Liver (tissue), 9 donors: Measurements from ENCODE around the gene SLC25A28. TPM values are rescaled to one million over a fixed set of nuclear protein-coding genes. Genes with fewer than 3 reads are reported as not detected.

Experiments
- DNase-seq: peaks from one replicate; pipeline ENCODE4 v3.0.0-alpha.2; 2017; ENCODE audit warnings: low spot score
- H3K27ac ChIP-seq, 2 donors: one replicate each; pipeline ENCODE4 v1.7.0; 2013; ENCODE audit warnings: inconsistent platforms in 2 of 2, low read length in 2 of 2, control low read depth in 1 of 2, low read depth in 1 of 2, mild to moderate bottlenecking in 1 of 2
- H3K27me3 ChIP-seq, 4 donors: one replicate each; pipeline versions ENCODE4 v1.6.1 to v1.7.0; 2013; ENCODE audit warnings: low read length in 3 of 4, inconsistent platforms in 1 of 4, mild to moderate bottlenecking in 1 of 4, moderate library complexity in 1 of 4; ENCODE audit not compliant: control insufficient read depth in 4 of 4, insufficient read depth in 4 of 4
- H3K36me3 ChIP-seq, 4 donors: one replicate each; pipeline versions ENCODE4 v1.6.1 to v1.7.0; 2013; ENCODE audit warnings: low read length in 3 of 4, mild to moderate bottlenecking in 3 of 4, low read depth in 1 of 4, moderate library complexity in 1 of 4; ENCODE audit not compliant: control insufficient read depth in 4 of 4, insufficient read depth in 3 of 4
- H3K4me1 ChIP-seq, 4 donors: one replicate each; pipeline versions ENCODE4 v1.6.1 to v1.7.0; 2013; ENCODE audit warnings: low read length in 3 of 4, mild to moderate bottlenecking in 3 of 4, moderate library complexity in 1 of 4; ENCODE audit not compliant: control insufficient read depth in 4 of 4, insufficient read depth in 4 of 4
- H3K4me3 ChIP-seq, 3 donors: one replicate each; pipeline versions ENCODE4 v1.6.1 to v1.7.0; 2013; ENCODE audit warnings: low read length in 3 of 3, control low read depth in 1 of 3, low read depth in 1 of 3, mild to moderate bottlenecking in 1 of 3
- H3K9ac ChIP-seq, 2 donors: one replicate each; pipeline ENCODE4 v1.7.0; 2013; ENCODE audit warnings: low read length in 2 of 2, mild to moderate bottlenecking in 2 of 2, moderate library complexity in 2 of 2, control low read depth in 1 of 2, low read depth in 1 of 2
- H3K9me3 ChIP-seq, 4 donors: one replicate each; pipeline versions ENCODE4 v1.6.1 to v1.7.0; 2013; ENCODE audit warnings: low read length in 3 of 4; ENCODE audit not compliant: control insufficient read depth in 4 of 4
- ATF3 ChIP-seq: IDR thresholded peaks from 2 replicates; pipeline ENCODE4 v1.6.1; 2016; ENCODE audit warnings: antibody characterized with exemption
- EGR1 ChIP-seq, 2 donors: IDR thresholded peaks; 2 replicates each; pipeline ENCODE4 v1.6.1; 2016 to 2018; ENCODE audit warnings: antibody characterized with exemption in 2 of 2, low read depth in 2 of 2
- FOXA1 ChIP-seq: IDR thresholded peaks from 2 replicates; pipeline ENCODE4 v1.6.1; 2016; ENCODE audit warnings: antibody characterized with exemption
- FOXA2 ChIP-seq: IDR thresholded peaks from 2 replicates; pipeline ENCODE4 v1.6.1; 2016; ENCODE audit warnings: antibody characterized with exemption
- GABPA ChIP-seq, 2 donors: IDR thresholded peaks in 1 of 2; conservative IDR thresholded peaks in 1 of 2; 2 replicates each; pipeline ENCODE4 v1.6.1; 2016; ENCODE audit warnings: antibody characterized with exemption in 2 of 2, mild to moderate bottlenecking in 1 of 2, moderate library complexity in 1 of 2
- HNF4A ChIP-seq, 2 donors: conservative IDR thresholded peaks; 2 replicates each; pipeline ENCODE4 v1.6.1; 2016; ENCODE audit warnings: antibody characterized with exemption in 2 of 2, mild to moderate bottlenecking in 2 of 2
- HNF4G ChIP-seq: IDR thresholded peaks from 2 replicates; pipeline ENCODE4 v1.6.1; 2016; ENCODE audit warnings: antibody characterized with exemption
- JUND ChIP-seq, 2 donors: IDR thresholded peaks; 2 replicates each; pipeline ENCODE4 v1.6.1; 2016; ENCODE audit warnings: antibody characterized with exemption in 2 of 2
- RAD21 ChIP-seq, 2 donors: IDR thresholded peaks; 2 replicates each; pipeline ENCODE4 v1.6.1; 2016; ENCODE audit warnings: antibody characterized with exemption in 2 of 2, mild to moderate bottlenecking in 2 of 2
- RXRA ChIP-seq, 2 donors: IDR thresholded peaks; 2 replicates each; pipeline ENCODE4 v1.6.1; 2017 to 2018; ENCODE audit warnings: antibody characterized with exemption in 2 of 2, mild to moderate bottlenecking in 1 of 2
- SP1 ChIP-seq: IDR thresholded peaks from 2 replicates; pipeline ENCODE4 v1.6.1; 2018; ENCODE audit warnings: antibody characterized with exemption, mild to moderate bottlenecking
- TAF1 ChIP-seq: conservative IDR thresholded peaks from 2 replicates; pipeline ENCODE4 v1.6.1; 2016; ENCODE audit warnings: antibody characterized with exemption, mild to moderate bottlenecking
- YY1 ChIP-seq: IDR thresholded peaks from 2 replicates; pipeline ENCODE4 v1.6.1; 2016; ENCODE audit warnings: antibody characterized with exemption, mild to moderate bottlenecking
- WGBS: extraction: QIAGEN DNeasy Blood & Tissue Kit; methylation state at CpG from one replicate; pipeline ENCODE4 v1.1.7; 2013; 5-methylcytosine and 5-hydroxymethylcytosine counted together
- polyA plus RNA-seq, 2 donors: library from polyadenylated mRNA; stranded (reverse) in 1 of 2; unstranded in 1 of 2; fragments of 200-250 nt in 1 of 2; fragments of >200 nt in 1 of 2; fragmentation: Nextera tagmentation in 1 of 2; extraction: Ambion mirVana in 1 of 2; gene quantifications; one replicate each; pipeline versions ENCODE4 v1.2.1 to v1.2.3, GENCODE V29; 2013 to 2015
- total RNA-seq, 2 donors: library from RNA; depleted of rRNA; stranded (reverse); fragments of >200 nt; gene quantifications; one replicate each; pipeline ENCODE4 v1.2.3, GENCODE V29; 2014
- TF ChIP-seq, protein P1 (sequence below): IDR thresholded peaks from 2 replicates; pipeline ENCODE4 v1.6.1; 2016; ENCODE audit warnings: antibody characterized with exemption
- TF ChIP-seq, protein P2 (sequence below): fragments of 150-350 bp; IDR thresholded peaks from 2 replicates; pipeline ENCODE4 v1.5.1; 2017; ENCODE audit warnings: improper control_type of control experiment, low read depth, low read length; ENCODE audit not compliant: missing input control
- TF ChIP-seq, protein P3 (sequence below): IDR thresholded peaks from 2 replicates; pipeline ENCODE4 v1.6.1; 2016; ENCODE audit warnings: antibody characterized with exemption
- TF ChIP-seq, protein P4 (sequence below): IDR thresholded peaks from 2 replicates; pipeline ENCODE4 v1.6.1; 2016; ENCODE audit warnings: antibody characterized with exemption, mild to moderate bottlenecking
- donor health status: healthy.
- donor health status: healthy.
- donor health status: healthy.
- donor health status: healthy.
- donor health status: healthy.

The SLC25A28 gene
- total and polyA plus RNA-seq, 4 donors = 11.8 to 28.6 (median 16.8) TPM

GRCh38 chr10:99569253-99569939 is 50.8 kb downstream of the SLC25A28 start (continued):
- no peak for TF ChIP-seq RAD21 (IDR thresholded peaks at IDR 0.05)
- no peak for TF ChIP-seq ATF3
- TF ChIP-seq HNF4A (conservative IDR thresholded peaks at IDR 0.05) = no peak
- no peak for TF ChIP-seq FOXA2
- no peak for TF ChIP-seq FOXA1
- TF ChIP-seq, protein P1, sequence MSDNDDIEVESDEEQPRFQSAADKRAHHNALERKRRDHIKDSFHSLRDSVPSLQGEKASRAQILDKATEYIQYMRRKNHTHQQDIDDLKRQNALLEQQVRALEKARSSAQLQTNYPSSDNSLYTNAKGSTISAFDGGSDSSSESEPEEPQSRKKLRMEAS = no peak
- no peak for TF ChIP-seq HNF4G

DNA sequence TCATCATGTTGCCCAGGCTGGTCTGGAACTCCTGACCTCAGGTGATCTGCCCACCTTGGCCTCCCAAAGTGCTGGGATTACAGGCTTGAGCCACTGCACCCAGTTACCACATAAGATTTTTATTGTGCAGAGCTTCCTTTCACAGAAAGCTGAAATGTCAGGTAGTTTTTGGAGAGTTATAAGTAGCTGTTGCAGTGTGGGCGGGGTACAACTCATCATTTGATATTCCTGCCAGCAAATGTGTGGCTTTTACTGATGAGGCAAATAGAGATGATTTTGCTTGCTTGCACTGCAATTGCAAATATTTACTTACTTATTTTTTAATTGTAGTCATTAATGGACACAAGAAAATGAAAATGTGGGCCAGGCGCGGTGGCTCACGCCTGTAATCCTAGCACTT is 55.1 kb downstream of the SLC25A28 start:
- no peak for DNase-seq
- Histone ChIP-seq H3K36me3 (no peaks in the 10 kb centered on the region), H3K9ac (no peak overlapping the region), H3K27me3 (no peaks in the 10 kb centered on the region), H3K4me3 (no peak overlapping the region), H3K4me1 (no peaks in the 10 kb centered on the region), H3K27ac (no peak overlapping the region), H3K9me3 (no peaks in the 10 kb centered on the region)
- WGBS = 93% methylated on average over 4 of the region's 4 CpGs
- TF ChIP-seq RXRA (IDR thresholded peaks at IDR 0.05) (no peak), HNF4G (no peak), JUND (IDR thresholded peaks at IDR 0.05) (no peak), TAF1 (no peak)

DNA sequence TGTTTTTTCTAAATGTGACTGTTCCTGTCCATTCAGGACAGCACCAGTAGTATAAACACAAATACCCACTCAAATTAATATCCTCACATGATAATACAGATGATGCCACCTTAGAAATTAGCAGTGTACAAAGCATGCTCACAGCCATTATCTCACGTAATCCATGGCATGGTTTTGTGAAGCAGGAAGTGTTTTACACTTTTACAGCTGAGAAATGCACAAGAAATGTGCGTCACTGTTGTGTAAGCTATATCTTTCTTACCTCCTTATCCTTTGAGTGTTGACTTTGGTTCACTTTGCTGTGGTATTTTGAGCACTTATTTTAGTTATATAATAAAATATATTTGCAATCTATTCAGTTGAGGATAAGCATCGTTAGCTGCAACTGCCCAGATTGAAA is 55.9 kb downstream of the SLC25A28 start:
- Histone ChIP-seq H3K9me3 (no peaks in the 10 kb centered on the region), H3K36me3 (no peaks in the 10 kb centered on the region), H3K27me3 (no peaks in the 10 kb centered on the region), H3K4me1 (no peaks in the 10 kb centered on the region), H3K27ac (no peak overlapping the region), H3K4me3 (no peak overlapping the region), H3K9ac (no peak overlapping the region)
- TF ChIP-seq YY1 (no peak), SP1 (no peak), HNF4A (conservative IDR thresholded peaks at IDR 0.05) (no peak), FOXA2 (no peak), ATF3 (no peak), FOXA1 (no peak), GABPA (IDR thresholded peaks at IDR 0.05 in 1 of 2, conservative IDR thresholded peaks at IDR 0.05 in 1 of 2) (no peak), HNF4G (no peak), RXRA (IDR thresholded peaks at IDR 0.05) (no peak), EGR1 (IDR thresholded peaks at IDR 0.05; ENCODE audit: low read depth in 2 of 2) (no peak), RAD21 (IDR thresholded peaks at IDR 0.05) (no peak)
- TF ChIP-seq, protein P2, sequence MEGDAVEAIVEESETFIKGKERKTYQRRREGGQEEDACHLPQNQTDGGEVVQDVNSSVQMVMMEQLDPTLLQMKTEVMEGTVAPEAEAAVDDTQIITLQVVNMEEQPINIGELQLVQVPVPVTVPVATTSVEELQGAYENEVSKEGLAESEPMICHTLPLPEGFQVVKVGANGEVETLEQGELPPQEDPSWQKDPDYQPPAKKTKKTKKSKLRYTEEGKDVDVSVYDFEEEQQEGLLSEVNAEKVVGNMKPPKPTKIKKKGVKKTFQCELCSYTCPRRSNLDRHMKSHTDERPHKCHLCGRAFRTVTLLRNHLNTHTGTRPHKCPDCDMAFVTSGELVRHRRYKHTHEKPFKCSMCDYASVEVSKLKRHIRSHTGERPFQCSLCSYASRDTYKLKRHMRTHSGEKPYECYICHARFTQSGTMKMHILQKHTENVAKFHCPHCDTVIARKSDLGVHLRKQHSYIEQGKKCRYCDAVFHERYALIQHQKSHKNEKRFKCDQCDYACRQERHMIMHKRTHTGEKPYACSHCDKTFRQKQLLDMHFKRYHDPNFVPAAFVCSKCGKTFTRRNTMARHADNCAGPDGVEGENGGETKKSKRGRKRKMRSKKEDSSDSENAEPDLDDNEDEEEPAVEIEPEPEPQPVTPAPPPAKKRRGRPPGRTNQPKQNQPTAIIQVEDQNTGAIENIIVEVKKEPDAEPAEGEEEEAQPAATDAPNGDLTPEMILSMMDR = no peak
- TF ChIP-seq, protein P3, sequence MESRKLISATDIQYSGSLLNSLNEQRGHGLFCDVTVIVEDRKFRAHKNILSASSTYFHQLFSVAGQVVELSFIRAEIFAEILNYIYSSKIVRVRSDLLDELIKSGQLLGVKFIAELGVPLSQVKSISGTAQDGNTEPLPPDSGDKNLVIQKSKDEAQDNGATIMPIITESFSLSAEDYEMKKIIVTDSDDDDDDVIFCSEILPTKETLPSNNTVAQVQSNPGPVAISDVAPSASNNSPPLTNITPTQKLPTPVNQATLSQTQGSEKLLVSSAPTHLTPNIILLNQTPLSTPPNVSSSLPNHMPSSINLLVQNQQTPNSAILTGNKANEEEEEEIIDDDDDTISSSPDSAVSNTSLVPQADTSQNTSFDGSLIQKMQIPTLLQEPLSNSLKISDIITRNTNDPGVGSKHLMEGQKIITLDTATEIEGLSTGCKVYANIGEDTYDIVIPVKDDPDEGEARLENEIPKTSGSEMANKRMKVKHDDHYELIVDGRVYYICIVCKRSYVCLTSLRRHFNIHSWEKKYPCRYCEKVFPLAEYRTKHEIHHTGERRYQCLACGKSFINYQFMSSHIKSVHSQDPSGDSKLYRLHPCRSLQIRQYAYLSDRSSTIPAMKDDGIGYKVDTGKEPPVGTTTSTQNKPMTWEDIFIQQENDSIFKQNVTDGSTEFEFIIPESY = no peak
- TF ChIP-seq, protein P1 = no peak
- TF ChIP-seq, protein P4, sequence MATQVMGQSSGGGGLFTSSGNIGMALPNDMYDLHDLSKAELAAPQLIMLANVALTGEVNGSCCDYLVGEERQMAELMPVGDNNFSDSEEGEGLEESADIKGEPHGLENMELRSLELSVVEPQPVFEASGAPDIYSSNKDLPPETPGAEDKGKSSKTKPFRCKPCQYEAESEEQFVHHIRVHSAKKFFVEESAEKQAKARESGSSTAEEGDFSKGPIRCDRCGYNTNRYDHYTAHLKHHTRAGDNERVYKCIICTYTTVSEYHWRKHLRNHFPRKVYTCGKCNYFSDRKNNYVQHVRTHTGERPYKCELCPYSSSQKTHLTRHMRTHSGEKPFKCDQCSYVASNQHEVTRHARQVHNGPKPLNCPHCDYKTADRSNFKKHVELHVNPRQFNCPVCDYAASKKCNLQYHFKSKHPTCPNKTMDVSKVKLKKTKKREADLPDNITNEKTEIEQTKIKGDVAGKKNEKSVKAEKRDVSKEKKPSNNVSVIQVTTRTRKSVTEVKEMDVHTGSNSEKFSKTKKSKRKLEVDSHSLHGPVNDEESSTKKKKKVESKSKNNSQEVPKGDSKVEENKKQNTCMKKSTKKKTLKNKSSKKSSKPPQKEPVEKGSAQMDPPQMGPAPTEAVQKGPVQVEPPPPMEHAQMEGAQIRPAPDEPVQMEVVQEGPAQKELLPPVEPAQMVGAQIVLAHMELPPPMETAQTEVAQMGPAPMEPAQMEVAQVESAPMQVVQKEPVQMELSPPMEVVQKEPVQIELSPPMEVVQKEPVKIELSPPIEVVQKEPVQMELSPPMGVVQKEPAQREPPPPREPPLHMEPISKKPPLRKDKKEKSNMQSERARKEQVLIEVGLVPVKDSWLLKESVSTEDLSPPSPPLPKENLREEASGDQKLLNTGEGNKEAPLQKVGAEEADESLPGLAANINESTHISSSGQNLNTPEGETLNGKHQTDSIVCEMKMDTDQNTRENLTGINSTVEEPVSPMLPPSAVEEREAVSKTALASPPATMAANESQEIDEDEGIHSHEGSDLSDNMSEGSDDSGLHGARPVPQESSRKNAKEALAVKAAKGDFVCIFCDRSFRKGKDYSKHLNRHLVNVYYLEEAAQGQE = no peak
- DNase-seq = no peak
- WGBS = 47% methylated on average over 3 of the region's 3 CpGs
